ENCODE data around the gene PHF24.

Gene PHF24

GRCh38 chr9:34994900-34995669, 37.0 kb downstream of the PHF24 start:
- H3K36me3 ChIP-seq: peaks cover 12% of the 10 kb centered on the region
- H3K27me3 ChIP-seq: no peaks in the 10 kb centered on the region
- TF ChIP-seq, protein P1, sequence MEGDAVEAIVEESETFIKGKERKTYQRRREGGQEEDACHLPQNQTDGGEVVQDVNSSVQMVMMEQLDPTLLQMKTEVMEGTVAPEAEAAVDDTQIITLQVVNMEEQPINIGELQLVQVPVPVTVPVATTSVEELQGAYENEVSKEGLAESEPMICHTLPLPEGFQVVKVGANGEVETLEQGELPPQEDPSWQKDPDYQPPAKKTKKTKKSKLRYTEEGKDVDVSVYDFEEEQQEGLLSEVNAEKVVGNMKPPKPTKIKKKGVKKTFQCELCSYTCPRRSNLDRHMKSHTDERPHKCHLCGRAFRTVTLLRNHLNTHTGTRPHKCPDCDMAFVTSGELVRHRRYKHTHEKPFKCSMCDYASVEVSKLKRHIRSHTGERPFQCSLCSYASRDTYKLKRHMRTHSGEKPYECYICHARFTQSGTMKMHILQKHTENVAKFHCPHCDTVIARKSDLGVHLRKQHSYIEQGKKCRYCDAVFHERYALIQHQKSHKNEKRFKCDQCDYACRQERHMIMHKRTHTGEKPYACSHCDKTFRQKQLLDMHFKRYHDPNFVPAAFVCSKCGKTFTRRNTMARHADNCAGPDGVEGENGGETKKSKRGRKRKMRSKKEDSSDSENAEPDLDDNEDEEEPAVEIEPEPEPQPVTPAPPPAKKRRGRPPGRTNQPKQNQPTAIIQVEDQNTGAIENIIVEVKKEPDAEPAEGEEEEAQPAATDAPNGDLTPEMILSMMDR (IDR thresholded peaks at IDR 0.05; ENCODE audit: low read depth, low read length): no peak
- H3K4me3 ChIP-seq (ENCODE audit: low read depth, low read length): no peak overlapping the region
- H3K9me3 ChIP-seq: no peaks in the 10 kb centered on the region
- DNase-seq: no peak
- H3K4me1 ChIP-seq: peaks cover 24% of the 10 kb centered on the region

GRCh38 chr9:34995670-34996060, 37.6 kb downstream of the PHF24 start:
- Histone ChIP-seq H3K36me3 (peaks cover 12% of the 10 kb centered on the region), H3K4me1 (peaks cover 24% of the 10 kb centered on the region), H3K4me3 (ENCODE audit: low read depth, low read length) (no peak overlapping the region), H3K27me3 (no peaks in the 10 kb centered on the region), H3K9me3 (no peaks in the 10 kb centered on the region)
- TF ChIP-seq, protein P1 (IDR thresholded peaks at IDR 0.05; ENCODE audit: low read depth, low read length): no peak
- DNase-seq: no peak

GRCh38 chr9:34996181-34996904, 38.3 kb downstream of the PHF24 start:
- Histone ChIP-seq H3K9me3 (no peaks in the 10 kb centered on the region), H3K4me3 (ENCODE audit: low read depth, low read length) (no peak overlapping the region), H3K4me1 (peaks cover 24% of the 10 kb centered on the region), H3K27me3 (no peaks in the 10 kb centered on the region), H3K36me3 (peaks cover 12% of the 10 kb centered on the region)
- TF ChIP-seq, protein P1 (IDR thresholded peaks at IDR 0.05; ENCODE audit: low read depth, low read length): no peak
- no peak for DNase-seq

- no peak for DNase-seq
- no peaks in the 10 kb centered on the region for H3K27me3 ChIP-seq
- H3K36me3 ChIP-seq: peaks cover 12% of the 10 kb centered on the region
- peaks cover 23% of the 10 kb centered on the region for H3K4me1 ChIP-seq
- no peaks in the 10 kb centered on the region for H3K9me3 ChIP-seq
- TF ChIP-seq, protein P1 (IDR thresholded peaks at IDR 0.05; ENCODE audit: low read depth, low read length): no peak
- H3K4me3 ChIP-seq (ENCODE audit: low read depth, low read length): no peak overlapping the region
Observed at GRCh38 chr9:34996905-34997279, 38.8 kb downstream of the PHF24 start.

DNA sequence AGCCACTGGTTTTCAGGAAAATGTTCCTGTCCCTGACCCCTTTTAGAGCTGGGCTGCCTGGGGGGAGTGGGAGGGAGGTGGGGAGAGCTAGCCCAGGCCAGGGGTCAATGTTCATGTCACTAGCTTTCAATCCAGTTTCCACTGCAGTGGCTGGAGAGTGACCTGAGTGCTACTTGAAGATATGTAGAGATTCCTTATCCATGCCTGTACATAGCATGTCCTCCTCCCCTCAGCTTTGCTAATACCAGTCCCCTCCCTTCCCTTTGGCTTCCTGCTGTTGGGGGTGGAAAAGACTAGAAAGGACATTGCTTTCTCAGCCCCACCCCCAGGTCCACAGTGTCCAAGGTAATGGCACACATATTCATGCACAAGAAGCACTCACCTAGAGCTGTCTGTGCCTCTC, 39.3 kb downstream of the PHF24 start:
- Histone ChIP-seq H3K36me3 (peaks cover 12% of the 10 kb centered on the region), H3K9me3 (no peaks in the 10 kb centered on the region), H3K27me3 (no peaks in the 10 kb centered on the region), H3K4me1 (peaks cover 18% of the 10 kb centered on the region), H3K4me3 (ENCODE audit: low read depth, low read length) (no peak overlapping the region)
- DNase-seq: no peak
- TF ChIP-seq, protein P1 (IDR thresholded peaks at IDR 0.05; ENCODE audit: low read depth, low read length): no peak

DNA sequence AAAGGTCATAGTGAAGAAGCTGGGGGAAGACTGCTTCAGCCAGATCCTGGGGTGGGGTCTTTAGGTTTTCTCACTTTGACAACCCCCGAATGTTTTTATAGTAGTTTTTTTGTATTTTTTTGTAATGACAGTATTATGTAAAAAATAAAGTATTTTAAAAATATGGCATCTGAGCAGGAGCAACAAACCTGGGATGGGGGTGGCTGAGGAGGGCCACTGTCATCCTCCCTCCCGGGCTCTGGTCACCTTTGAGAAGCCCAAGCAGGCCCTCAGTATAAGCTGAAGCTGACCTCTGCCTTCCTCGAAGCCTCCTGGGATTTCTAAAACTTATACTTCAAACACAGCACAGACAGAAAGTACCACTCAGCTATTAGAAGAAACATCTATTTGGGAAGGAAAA, 40.2 kb downstream of the PHF24 start:
- H3K4me1 ChIP-seq: peaks cover 9% of the 10 kb centered on the region
- peaks cover 12% of the 10 kb centered on the region for H3K36me3 ChIP-seq
- H3K4me3 ChIP-seq (ENCODE audit: low read depth, low read length): no peak overlapping the region
- H3K27me3 ChIP-seq: no peaks in the 10 kb centered on the region
- H3K9me3 ChIP-seq: no peaks in the 10 kb centered on the region
- TF ChIP-seq, protein P1 (IDR thresholded peaks at IDR 0.05; ENCODE audit: low read depth, low read length): no peak
- no peak for DNase-seq
